OCI-LY7 (cell line): ENCODE results near the gene NEAT1.

Experiments
- EZH2phosphoT487 ChIP-seq: fragments of 200-600 bp; sonication (generic); IDR thresholded peaks from 2 replicates; pipeline ENCODE4 v1.6.1; 2018; ENCODE audit warnings: low read depth, borderline replicate concordance, mild to moderate bottlenecking, mixed run types, antibody characterized with exemption, low read length, moderate library complexity, mixed read lengths
- TF ChIP-seq, protein P1 (sequence below): fragments of 200-600 bp; sonication (generic); conservative IDR thresholded peaks from 2 replicates; pipeline ENCODE4 v1.5.1; 2014; ENCODE audit warnings: mild to moderate bottlenecking, antibody characterized with exemption, low read length, moderate library complexity, mixed read lengths

DNA sequence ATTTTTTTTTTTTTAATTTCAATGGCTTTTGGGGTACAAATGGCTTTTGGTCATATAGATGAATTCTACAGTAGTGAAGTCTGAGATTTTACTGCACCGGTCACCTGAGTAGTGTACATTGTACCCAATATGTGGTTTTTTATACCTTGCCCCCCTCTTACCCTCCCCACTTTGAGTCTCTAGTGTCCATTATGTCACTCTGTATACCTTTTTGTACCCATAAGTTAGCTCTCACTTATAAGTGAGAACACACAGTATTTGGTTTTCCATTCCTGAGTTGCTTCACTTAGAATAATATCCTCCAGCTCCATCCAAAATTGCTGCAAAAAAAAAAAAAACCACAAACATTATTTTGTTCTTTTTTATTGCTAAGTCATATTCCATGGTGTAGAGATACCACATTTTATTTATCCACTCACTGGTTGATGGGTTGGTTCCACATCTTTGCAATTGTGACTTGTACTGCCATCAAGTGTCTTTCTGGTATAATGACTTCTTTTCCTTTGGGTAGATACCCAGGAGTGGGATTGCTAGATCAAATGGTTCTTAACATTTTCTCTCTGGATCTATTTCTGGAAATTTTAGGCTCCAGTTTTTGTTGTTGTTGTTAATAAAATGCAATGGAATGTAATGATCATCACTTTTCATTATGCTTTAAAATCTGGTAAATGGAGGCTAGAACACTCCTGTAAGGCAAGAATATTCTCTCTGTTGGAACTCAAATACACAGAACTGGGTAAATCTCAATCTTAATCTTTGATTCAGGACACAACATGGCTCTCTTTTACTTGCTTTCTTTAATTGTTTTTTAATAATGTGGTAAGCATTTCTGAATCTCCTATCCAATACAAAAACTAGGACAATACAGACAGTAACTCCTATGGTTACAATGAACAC is 10.3 kb downstream of the NEAT1 start:
- TF ChIP-seq, protein P1, sequence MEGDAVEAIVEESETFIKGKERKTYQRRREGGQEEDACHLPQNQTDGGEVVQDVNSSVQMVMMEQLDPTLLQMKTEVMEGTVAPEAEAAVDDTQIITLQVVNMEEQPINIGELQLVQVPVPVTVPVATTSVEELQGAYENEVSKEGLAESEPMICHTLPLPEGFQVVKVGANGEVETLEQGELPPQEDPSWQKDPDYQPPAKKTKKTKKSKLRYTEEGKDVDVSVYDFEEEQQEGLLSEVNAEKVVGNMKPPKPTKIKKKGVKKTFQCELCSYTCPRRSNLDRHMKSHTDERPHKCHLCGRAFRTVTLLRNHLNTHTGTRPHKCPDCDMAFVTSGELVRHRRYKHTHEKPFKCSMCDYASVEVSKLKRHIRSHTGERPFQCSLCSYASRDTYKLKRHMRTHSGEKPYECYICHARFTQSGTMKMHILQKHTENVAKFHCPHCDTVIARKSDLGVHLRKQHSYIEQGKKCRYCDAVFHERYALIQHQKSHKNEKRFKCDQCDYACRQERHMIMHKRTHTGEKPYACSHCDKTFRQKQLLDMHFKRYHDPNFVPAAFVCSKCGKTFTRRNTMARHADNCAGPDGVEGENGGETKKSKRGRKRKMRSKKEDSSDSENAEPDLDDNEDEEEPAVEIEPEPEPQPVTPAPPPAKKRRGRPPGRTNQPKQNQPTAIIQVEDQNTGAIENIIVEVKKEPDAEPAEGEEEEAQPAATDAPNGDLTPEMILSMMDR = peak; percentile 84
- TF ChIP-seq EZH2phosphoT487 = no peak
